Lower lobe of right lung (tissue), 2 donors: ENCODE measurements around the gene DLX6. TPM values are rescaled to one million over a fixed set of nuclear protein-coding genes. Genes with fewer than 3 reads are reported as not detected.

Source experiments
- ATAC-seq, 2 donors: fragments of 200-7000 bp; cut with Tn5 transposase; one replicate each; pipeline ENCODE4 v1.9.1; 2020 to 2022; ENCODE audit warnings: mild to moderate bottlenecking in 2 of 2, moderate library complexity in 2 of 2
- DNase-seq: peaks from one replicate; pipeline ENCODE4 v3.0.0-alpha.2; 2020
- H3K27ac ChIP-seq: fragments of 200-600 bp; one replicate; pipeline ENCODE4 v1.8.0; 2022
- H3K27me3 ChIP-seq: fragments of 200-600 bp; one replicate; pipeline ENCODE4 v1.8.0; 2022; ENCODE audit warnings: low read depth
- H3K36me3 ChIP-seq: fragments of 200-600 bp; one replicate; pipeline ENCODE4 v1.8.0; 2022; ENCODE audit warnings: mild to moderate bottlenecking
- H3K4me1 ChIP-seq: fragments of 200-600 bp; one replicate; pipeline ENCODE4 v1.8.0; 2022
- H3K4me3 ChIP-seq: fragments of 200-600 bp; one replicate; pipeline ENCODE4 v1.8.0; 2022; ENCODE audit warnings: mild to moderate bottlenecking
- H3K9me3 ChIP-seq: fragments of 200-600 bp; one replicate; pipeline ENCODE4 v1.8.0; 2022
- CTCF ChIP-seq: fragments of 200-600 bp; IDR thresholded peaks from one replicate; pipeline ENCODE4 v1.8.0; 2022; ENCODE audit warnings: antibody characterized with exemption, mild to moderate bottlenecking
- intact Hi-C: fragments of 100-400 bp; cut with DNase I; formaldehyde crosslinking; loops from one replicate; pipeline ENCODE4 v1.11.0; 2022
- total RNA-seq: library from RNA; stranded (reverse); fragmentation: NEBNext Ultra II Directional; extraction: Animal tissue kit (Norgen Biotek cat#: 25700); gene quantifications from one replicate; pipeline ENCODE4 v1.2.1, GENCODE V29; 2021
- donor health status: DM: no; HTN: yes; CAD: no; lungs with severe emphysema.

The DLX6 gene
- total RNA-seq, 1 donor from 2014 or later = not detected

DNA sequence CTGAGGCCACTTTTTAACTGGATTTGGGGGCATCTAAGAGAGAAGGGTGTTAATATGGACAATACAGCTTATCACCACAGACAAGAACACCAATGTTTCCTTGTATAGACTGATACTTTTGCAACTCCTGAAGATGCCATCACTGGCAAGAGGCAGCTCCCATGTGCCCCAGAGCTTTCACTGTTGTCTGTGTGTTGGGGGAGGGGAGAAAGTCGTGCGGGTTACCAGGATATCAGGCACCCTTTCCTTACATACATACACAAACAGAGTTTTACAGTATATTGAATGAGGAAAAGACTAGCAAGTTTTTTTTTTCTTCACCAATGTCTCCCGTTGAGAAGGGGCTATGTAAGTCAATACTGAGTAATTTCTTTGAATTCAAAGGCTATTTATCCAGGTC, 4.1 kb upstream of the DLX6 start:
- no peak for ATAC-seq
- Histone ChIP-seq H3K4me3 (no peak overlapping the region), H3K27ac (no peak overlapping the region), H3K36me3 (no peaks in the 10 kb centered on the region), H3K9me3 (no peaks in the 10 kb centered on the region), H3K4me1 (peaks cover 6% of the 10 kb centered on the region), H3K27me3 (peaks cover 98% of the 10 kb centered on the region)
- intact Hi-C loops = no loop called here
- no peak for DNase-seq
- no peak for TF ChIP-seq CTCF

- Histone ChIP-seq H3K9me3 (no peaks in the 10 kb centered on the region), H3K4me3 (no peak overlapping the region), H3K27me3 (peaks cover 100% of the 10 kb centered on the region), H3K36me3 (no peaks in the 10 kb centered on the region), H3K27ac (no peak overlapping the region), H3K4me1 (peaks cover 10% of the 10 kb centered on the region)
- intact Hi-C loops = no loop called here
- no peak for TF ChIP-seq CTCF
- ATAC-seq (no peak), DNase-seq (no peak)
Measured at GRCh38 chr7:97001656-97002554, 3.4 kb upstream of the DLX6 start.

GRCh38 chr7:97002555-97003261, 2.6 kb upstream of the DLX6 start:
- intact Hi-C loops = no loop called here
- DNase-seq (no peak), ATAC-seq (no peak)
- H3K36me3 ChIP-seq = no peaks in the 10 kb centered on the region
- H3K4me1 ChIP-seq = peaks cover 13% of the 10 kb centered on the region
- no peak overlapping the region for H3K27ac ChIP-seq
- peaks cover 100% of the 10 kb centered on the region for H3K27me3 ChIP-seq
- no peak for TF ChIP-seq CTCF
- H3K4me3 ChIP-seq = no peak overlapping the region
- no peaks in the 10 kb centered on the region for H3K9me3 ChIP-seq

DNA sequence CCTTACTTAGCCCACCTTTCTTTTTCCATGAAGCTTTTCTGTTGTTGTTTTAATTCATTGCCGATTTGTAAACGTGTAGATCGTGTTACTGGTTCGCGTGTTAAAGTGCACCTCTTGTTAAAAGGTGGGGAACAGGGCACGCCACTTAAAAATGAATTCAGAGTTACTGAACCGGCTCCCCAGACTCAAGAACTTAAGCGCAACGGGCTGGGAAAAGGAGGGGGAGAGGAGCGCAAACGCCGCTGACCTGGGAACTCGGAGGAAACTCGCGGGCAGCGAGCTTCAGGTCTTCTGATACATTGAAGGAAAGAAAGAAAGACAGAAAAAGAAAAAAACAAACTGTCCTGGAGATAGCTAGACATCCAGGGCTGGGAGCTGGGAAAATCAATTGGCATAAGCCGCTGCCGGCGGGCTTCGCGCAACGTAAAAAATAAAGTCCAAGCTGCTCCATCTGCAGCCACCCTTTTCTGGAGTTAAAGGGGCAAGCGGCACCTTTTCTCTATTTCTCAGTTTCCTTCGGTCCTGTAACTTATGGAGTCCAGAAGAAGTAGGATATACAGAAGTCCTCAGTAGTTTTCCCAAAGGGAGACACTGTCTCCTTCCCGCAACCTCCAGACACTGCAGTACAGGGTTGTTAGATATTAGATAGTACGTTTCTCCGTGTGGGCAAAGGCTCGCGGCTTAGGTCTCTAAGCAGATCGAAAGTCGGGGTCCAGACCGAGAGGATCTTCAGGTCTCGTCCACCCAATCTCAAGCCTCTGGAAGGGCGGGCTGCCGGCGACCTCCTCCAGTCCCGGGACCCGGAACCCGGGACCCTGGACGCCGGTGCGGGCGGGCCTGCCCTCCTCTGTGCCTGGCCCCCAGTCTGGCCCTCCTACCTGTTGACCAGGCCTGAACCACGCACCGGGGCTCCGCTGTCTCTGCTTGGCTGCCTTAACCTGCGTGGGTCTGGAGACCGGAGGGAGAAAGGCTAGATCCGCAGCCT, 1.8 kb upstream of the DLX6 start:
- Histone ChIP-seq H3K27me3 (peaks cover 100% of the 10 kb centered on the region), H3K9me3 (no peaks in the 10 kb centered on the region), H3K27ac (no peak overlapping the region), H3K4me3 (no peak overlapping the region), H3K36me3 (no peaks in the 10 kb centered on the region), H3K4me1 (peaks cover 13% of the 10 kb centered on the region)
- DNase-seq (no peak), ATAC-seq (peak in 1 of 2 donors; percentile 5)
- intact Hi-C loops = no loop called here
- TF ChIP-seq CTCF = no peak
